Immature natural killer cell (primary cell): ENCODE results near the gene RPGR. TPM values are rescaled to one million over a fixed set of nuclear protein-coding genes. Genes with fewer than 3 reads are reported as not detected.

Source experiments
- DNase-seq, 3 donors: peaks; one replicate each; pipeline ENCODE4 v3.0.0; 2022; ENCODE audit warnings: mixed read lengths in 1 of 3
- H3K27ac Mint-ChIP-seq, 6 donors: one replicate each; pipeline ENCODE4 v1.8.0; 2020; ENCODE audit warnings: mixed read lengths in 6 of 6, mild to moderate bottlenecking in 5 of 6, inconsistent platforms in 4 of 6, moderate library complexity in 3 of 6
- H3K27me3 Mint-ChIP-seq, 3 donors: one replicate each; pipeline ENCODE4 v1.8.0; 2020 to 2021; ENCODE audit warnings: low read depth in 3 of 3, mild to moderate bottlenecking in 3 of 3, mixed read lengths in 3 of 3, moderate library complexity in 3 of 3, inconsistent platforms in 1 of 3
- H3K36me3 Mint-ChIP-seq, 3 donors: one replicate each; pipeline ENCODE4 v1.8.0; 2020; ENCODE audit warnings: mixed read lengths in 3 of 3, inconsistent platforms in 2 of 3, mild to moderate bottlenecking in 2 of 3
- H3K4me1 Mint-ChIP-seq, 2 donors: one replicate each; pipeline ENCODE4 v1.8.0; 2020; ENCODE audit warnings: inconsistent platforms in 2 of 2, mild to moderate bottlenecking in 2 of 2, mixed read lengths in 2 of 2, moderate library complexity in 1 of 2
- H3K4me3 Mint-ChIP-seq, 5 donors: one replicate each; pipeline ENCODE4 v1.8.0; 2020; ENCODE audit warnings: mild to moderate bottlenecking in 5 of 5, mixed read lengths in 5 of 5, inconsistent platforms in 3 of 5, moderate library complexity in 3 of 5
- H3K9me3 Mint-ChIP-seq, 6 donors: one replicate each; pipeline ENCODE4 v1.8.0; 2020; ENCODE audit warnings: mild to moderate bottlenecking in 6 of 6, mixed read lengths in 6 of 6, inconsistent platforms in 4 of 6, moderate library complexity in 3 of 6
- polyA plus RNA-seq, 3 donors: library from polyadenylated mRNA; unstranded; fragments of 300-500 nt; fragmentation: Illumina TruSeq; gene quantifications; one replicate each; pipeline ENCODE4 v1.2.3, GENCODE V29; 2021

Gene RPGR
- polyA plus RNA-seq, 3 donors from 2014 or later, result 4.2 to 7.2 (median 4.4) TPM

GRCh38 chrX:38221391-38221929, 105.8 kb downstream of the RPGR start:
- Mint-ChIP-seq H3K36me3 (no peaks in the 10 kb centered on the region), H3K4me1 (no peaks in the 10 kb centered on the region), H3K27ac (no peak overlapping the region), H3K27me3 (peaks cover 2 to 24% (median 6%) of the 10 kb centered on the region in 3 donors), H3K4me3 (peak overlapping the region in 1 of 5 donors; percentile 27), H3K9me3 (no peaks in the 10 kb centered on the region)
- DNase-seq, result no peak

- peaks cover 2 to 24% (median 6%) of the 10 kb centered on the region in 3 donors for H3K27me3 Mint-ChIP-seq
- no peak within 1 kb of the TSS for H3K27ac Mint-ChIP-seq
- H3K4me3 Mint-ChIP-seq, result peak within 1 kb of the TSS in 1 of 5 donors; percentile 27
Observed at GRCh38 chrX:38220415-38221390, 106.6 kb downstream of the RPGR start, which contains the start of gene SRPX. TSS of gene SRPX (minus strand) at chrX:38220871. CDS start at chrX:38220792, 79 bp downstream.

GRCh38 chrX:38220024-38220414, 107.3 kb downstream of the RPGR start:
- H3K27ac Mint-ChIP-seq, result no peak overlapping the region
- no peaks in the 10 kb centered on the region for H3K4me1 Mint-ChIP-seq
- H3K9me3 Mint-ChIP-seq, result no peaks in the 10 kb centered on the region
- DNase-seq, result no peak
- no peaks in the 10 kb centered on the region for H3K36me3 Mint-ChIP-seq
- peaks cover 2 to 21% (median 6%) of the 10 kb centered on the region in 3 donors for H3K27me3 Mint-ChIP-seq
- no peak overlapping the region for H3K4me3 Mint-ChIP-seq

More at GRCh38 chrX:38220415-38221390, 106.6 kb downstream of the RPGR start, which contains the start of gene SRPX:
- Mint-ChIP-seq H3K36me3 (no peaks in the 10 kb centered on the region), H3K4me1 (no peaks in the 10 kb centered on the region), H3K9me3 (no peaks in the 10 kb centered on the region)
- no peak for DNase-seq

Other genes with a start within 250 kb of the RPGR start
- not detected for gene SRPX, start 106.6 kb downstream of the RPGR start, polyA plus RNA-seq
- not detected for gene OTC, start 25.1 kb upstream of the RPGR start, polyA plus RNA-seq
- gene TSPAN7, start 234.0 kb upstream of the RPGR start, polyA plus RNA-seq, result under 1 TPM in 2 of 3 donors, not detected in 1; 0.16 to 0.61 TPM